GM19193 (cell line): ENCODE data around the gene GRK1.

Experiments
- POLR2A ChIP-seq: IDR thresholded peaks from 4 replicates; pipeline ENCODE4 v1.6.1; 2011; ENCODE audit not compliant: insufficient read depth, insufficient read length; ENCODE audit errors: extremely low read depth

Gene GRK1

DNA sequence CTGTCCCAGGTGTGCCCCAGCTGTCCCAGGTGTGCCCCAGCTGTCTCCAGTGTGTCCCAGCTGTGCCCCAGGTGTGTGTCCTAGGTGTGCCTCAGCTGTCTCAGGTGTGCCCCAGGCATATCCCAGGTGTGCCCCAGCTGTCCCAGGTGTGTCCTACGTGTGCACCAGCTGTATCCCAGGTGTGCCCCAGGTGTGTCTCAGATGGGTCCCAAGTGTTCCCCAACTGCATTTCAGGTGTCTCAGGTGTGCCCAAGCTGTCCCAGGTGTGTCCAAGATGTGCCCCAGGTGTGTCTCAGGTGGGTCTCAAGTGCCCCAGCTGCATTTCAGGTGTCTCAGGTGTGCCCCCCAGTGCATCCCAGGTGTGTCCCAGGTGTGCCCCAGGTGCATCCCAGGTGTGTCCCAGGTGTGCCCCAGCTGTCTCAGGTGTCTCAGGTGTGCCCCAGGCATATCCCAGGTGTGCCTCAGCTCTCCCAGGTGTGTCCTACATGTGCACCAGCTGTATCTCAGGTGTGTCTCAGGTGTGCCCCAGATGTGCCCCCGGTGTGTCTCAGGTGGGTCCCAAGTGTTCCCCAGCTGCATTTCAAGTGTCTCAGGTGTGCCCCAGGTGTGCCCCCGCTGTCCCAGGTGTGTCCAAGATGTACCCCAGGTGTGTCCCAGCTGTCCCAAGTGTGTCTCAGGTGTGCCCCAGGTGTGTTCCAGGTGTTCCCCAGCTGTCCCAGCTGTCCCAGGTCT is 1.3 kb upstream of the GRK1 start:
- no peak for TF ChIP-seq POLR2A

DNA sequence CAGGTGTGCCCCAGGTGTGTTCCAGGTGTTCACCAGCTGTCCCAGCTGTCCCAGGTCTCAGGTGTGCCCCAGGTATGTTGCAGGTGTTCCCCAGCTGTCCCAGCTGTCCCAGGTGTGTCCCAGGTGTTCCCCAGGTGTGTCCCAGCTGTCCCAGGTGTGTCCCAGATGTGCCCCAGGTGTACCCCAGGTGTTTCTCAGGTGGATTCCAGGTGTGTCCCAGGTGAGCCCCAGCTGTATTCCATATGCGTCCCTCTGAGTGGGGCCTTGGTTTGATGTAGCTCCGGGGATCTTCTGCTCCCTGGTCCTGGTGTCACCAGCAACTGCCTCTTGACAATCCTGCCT is 719 bp upstream of the GRK1 start:
- no peak for TF ChIP-seq POLR2A

DNA sequence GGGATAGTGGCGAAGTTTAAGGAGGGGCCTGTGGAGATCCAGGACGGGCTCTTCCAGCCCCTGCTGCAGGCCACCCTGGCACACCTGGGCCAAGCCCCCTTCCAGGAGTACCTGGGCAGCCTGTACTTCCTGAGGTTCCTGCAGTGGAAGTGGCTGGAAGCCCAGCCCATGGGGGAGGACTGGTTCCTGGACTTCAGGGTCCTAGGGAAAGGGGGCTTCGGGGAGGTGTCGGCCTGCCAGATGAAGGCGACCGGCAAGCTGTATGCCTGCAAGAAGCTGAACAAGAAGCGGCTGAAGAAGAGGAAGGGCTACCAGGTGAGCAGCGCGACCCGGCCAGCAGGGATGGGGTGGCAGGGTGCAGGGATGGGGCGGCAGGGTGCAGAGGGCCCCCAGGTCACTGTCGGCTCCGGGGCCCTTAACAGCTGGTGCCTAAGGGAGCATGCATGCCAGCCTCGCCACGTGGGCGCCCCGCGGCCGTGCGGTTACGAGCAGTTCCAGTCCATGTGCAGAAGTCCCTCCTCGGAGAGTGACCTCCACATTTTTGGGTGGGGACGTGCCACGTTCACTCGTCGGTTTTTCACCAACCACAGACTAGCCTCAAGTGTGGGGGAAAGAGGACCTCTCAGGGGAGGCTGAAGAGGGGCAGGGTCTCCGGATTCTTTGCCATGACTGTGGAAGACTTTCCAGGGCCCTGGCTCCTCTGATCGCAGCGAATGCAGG is 912 bp downstream of the GRK1 start:
- no peak for TF ChIP-seq POLR2A

DNA sequence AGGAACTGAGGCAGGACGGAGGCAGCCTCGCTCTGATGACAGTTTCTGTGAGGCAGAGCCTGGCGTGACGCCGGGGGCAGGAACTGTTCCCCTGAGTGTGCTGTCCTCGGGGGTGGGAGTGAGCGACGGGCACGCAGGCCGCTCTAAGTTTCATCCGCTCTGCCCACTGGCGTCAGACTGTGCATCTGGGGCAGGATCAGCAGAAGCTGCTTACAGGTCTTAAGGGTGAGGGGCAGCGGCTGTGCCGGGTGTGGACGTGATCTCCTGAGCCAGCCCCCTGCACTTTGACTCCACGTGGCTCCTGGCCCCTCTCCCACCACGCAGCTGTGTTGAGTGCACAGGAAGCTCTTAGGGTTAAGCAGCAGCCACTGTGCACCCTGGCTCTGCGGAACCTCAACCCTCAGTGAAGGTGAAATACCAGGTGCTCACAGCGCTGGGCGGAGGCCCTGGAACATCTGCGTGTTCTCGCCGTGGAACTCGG is 1.5 kb downstream of the GRK1 start:
- no peak for TF ChIP-seq POLR2A

DNA sequence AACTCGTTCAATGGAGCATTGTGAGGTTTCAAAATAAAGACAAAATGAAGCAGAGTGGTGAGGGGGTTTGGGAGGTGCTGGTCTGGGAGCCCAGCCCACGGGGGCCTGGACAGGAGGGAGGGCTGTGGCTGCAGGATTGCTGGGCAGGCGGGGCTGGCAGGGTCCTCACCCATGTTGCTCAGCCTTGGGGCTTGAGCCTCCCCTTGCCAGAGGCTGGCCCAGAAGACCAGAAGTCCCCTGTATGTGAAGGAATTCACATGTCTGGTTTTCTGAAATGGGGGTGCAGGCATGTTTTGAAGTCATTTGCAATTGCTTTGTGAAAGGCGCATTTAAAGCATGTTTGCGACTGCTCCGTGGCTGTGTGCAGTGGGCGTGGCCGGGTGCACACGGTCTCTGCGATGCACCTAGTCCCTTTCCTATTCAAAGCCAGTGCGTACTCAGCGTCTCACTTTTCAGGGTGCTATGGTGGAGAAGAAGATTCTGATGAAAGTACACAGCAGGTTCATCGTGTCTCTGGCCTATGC is 2.3 kb downstream of the GRK1 start:
- no peak for TF ChIP-seq POLR2A

DNA sequence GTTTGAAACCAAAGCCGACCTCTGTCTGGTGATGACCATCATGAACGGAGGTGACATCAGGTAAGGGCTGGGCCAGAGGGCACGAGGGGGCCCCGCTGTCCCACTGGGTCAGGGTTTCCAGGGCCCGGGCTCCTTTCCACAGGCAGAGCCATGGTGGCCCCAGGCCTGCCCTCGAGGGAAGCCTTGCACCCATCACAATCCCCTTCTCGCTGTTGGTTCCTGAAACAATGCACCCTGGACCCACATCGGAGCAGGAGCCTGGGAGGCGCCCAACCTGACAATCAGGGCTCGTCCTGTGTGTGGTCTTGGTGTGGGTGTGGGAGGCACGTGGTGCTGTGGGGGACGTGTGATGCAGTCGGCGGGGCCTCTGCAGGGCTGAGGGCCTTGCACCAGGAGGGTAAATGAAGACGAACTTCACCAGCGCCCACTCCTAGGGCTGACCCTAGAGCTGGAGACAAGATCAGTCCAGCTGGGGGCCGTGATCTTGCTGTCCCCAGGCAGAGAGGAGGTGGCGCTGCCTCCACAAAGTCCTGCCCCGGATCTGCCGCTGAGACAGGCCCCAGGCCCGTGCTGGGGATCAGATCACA is 2.8 kb downstream of the GRK1 start:
- TF ChIP-seq POLR2A: no peak

DNA sequence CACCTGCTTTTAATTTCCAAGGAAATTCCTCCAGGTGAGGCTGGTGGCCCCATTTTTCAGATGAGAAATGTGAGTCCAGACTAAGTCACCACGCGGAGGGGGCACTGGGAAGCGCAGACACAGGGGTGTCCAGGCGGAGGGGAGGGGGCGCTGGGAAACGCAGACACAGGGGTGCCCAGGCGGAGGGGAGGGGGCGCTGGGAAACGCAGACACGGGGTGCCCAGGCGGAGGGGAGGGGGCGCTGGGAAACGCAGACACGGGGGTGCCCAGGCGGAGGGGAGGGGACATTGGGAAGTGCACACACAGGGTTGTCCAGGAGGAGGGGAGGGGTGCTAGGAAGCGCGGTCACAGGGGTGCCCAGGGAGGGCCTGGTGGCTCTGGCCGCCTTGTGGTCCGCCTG is 3.5 kb downstream of the GRK1 start:
- no peak for TF ChIP-seq POLR2A

DNA sequence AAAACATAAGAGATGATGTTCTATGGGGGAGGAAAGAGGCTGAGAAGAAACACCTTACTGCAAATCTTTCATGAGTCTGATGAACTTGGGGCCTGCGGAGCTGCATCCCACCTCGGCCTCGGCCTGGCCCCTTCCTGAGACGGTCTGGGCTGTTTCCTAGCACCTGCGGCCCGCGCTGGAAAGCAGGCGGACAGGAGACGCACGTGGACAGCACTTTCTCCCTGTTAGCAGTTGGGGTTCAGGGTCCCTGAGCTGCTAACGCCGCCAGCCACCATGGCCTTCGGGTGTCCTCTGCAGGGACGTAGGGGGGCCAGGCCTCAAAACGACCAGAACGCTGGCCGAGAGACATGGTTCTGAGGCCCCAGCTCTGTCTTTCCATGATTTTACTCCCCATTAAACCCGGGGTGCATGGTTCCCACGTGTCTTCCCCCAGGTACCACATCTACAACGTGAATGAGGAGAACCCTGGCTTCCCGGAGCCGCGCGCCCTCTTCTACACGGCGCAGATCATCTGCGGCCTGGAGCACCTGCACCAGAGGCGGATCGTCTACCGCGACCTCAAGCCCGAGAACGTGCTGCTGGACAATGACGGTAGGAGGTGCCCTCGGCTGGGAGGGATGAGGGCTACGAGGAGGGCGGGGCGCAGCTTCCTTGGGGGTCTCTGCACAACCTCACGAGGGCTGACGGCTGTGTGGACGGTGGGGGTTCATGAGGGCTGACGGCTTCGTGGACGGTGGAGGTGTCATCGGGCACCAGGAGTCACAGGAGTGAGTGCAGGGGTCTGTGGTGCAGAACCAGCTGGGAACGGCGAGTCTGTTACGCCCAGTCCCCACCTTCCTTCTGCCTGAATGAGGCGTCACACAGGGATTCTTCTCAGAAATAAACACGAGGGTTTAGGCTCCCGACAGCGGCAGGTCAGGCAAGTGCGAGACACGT is 4.3 kb downstream of the GRK1 start:
- no peak for TF ChIP-seq POLR2A

DNA sequence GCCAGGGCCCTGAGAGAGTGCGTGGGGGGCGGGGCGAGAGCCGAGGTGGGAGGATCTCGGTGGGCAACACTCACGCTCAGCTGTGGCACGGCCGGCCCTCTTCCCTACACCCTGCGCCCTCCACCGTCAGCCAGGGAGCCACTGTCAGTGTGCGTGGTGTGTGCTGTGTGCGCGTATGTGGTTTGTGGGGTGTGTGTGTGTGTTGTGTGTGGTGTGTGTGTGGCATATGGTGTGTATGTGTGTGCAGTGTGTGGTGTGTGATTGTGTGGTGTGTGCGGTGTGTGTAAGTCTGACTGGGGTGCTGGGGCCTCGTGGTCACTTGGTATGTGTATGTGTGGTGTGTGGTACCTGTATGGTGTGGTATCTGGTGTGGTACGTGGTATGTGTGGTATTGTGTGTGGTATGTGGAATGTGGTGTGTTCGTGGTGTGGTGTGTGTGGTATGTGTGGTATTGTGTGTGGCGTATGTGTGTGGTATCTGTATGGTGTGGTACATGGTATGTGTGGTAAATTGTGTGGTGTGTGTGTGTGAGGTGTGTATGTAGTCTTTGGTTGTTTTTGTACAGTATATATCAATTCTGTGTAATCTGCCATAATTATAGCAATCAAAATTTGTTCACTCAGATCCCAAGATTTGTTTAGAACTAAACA is 5.1 kb downstream of the GRK1 start:
- no peak for TF ChIP-seq POLR2A

DNA sequence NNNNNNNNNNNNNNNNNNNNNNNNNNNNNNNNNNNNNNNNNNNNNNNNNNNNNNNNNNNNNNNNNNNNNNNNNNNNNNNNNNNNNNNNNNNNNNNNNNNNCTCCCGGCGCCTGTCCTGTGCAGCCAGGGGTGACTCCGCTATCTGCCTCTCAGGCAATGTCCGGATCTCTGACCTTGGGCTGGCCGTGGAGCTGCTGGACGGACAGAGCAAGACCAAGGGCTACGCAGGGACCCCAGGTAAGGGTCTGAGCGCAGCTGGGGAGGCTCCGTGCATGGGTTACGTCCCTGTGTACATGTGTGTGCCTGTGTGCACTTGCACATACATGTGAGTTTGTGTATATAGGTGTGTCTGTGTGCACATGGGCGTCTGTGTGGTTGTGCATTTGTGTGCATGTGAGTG is 55.9 kb downstream of the GRK1 start:
- no peak for TF ChIP-seq POLR2A

DNA sequence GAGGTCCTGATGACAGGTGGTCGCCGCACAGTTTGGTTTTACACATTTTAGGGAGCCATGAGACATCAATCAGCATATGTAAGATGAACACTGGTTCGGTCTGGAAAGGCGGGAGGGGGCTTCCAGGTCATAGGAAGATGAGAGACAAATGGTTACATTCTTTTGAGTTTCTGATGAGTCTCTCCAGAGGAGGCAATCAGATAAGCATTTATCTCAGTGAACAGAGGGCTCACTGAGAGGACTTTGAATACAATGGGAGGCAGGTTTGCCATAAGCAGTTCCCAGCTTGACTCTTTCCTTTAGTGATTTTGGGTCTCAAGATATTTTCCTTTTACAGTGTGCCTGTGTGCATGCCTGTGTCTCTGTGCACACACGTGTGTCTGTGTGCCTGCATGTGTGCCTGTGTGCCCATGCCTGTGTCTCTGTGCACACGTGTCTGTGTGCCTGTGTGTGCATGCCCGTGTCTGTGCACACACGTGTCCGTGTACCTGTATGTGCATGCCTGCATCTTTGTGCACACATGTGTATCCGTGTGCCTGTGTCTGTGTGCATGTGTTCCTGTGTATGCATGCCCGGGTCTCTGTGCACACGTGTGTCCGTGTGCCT is 56.5 kb downstream of the GRK1 start:
- TF ChIP-seq POLR2A: no peak

DNA sequence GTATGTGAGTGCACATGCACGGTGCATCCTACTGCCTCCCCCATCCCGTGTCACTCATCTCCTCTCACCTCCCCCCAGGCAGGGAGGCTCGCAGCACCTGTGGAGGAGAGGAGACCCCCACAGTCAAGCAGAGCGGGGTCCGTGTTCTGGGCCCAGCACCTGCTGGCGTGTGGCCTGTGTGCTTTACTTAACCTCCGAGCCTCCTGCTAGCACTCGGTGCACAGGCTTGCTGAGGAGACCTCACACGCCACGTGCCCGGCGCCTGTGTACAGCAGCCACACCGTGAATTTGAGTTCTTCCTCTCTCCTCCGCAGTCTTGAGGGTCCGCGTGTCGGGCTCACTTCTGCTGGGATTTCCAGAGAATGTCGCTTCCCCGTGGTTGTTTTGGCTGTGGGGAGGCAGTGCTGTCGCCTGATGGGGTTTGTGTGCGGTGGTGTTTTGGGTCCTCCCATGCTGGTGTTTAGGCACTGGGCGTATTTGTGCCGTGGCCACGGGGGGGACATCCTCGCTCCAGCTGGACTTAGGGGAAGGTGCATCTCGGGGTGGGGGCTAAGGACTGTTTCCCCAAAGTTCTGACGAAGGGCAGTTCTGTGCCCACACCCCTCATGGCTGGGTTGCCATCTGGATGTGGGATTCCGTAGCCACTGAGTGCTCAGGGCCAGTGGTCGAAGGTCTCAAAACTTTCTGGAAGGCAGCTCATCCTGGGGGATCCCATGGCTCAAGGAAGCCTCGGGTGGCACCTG is 57.2 kb downstream of the GRK1 start:
- TF ChIP-seq POLR2A: no peak

DNA sequence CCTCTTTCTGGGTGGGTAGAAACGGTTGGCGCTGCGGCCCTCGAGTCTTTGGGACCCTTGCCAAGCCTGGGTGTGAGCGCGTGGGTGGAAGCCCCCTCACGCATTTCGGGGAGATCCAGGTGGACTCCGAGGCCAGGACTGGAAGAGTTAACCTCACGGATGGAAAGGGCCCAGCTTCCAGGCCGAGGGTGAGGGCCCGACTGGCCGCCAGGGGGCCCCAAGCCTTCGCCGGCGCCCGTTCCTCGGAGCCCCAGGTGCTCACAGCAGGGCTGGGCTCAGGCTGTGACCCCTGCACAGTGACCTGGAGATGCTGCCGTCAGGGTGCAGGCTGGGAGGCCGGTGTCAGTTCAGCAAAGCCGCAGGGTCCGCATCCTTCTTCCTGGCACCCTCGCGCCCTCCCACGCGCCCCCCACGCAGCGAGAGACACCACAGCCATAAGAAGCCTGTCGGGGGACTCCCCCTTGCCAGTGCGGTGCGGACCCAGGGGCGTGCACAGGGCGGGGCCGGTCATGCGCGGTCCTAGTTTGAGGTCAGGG is 57.8 kb downstream of the GRK1 start:
- TF ChIP-seq POLR2A: no peak
